SJSA1 (cell line): ENCODE results near the gene NPAS3. TPM values are rescaled to one million over a fixed set of nuclear protein-coding genes. Genes with fewer than 3 reads are reported as not detected.
A peak's percentile ranks its signal among the peaks of the same experiment; 100 is the strongest.

Experiments used
- DNase-seq, 2 experiments: peaks; one replicate each; pipeline ENCODE4 v3.0.0-alpha.2; 2015 to 2020; ENCODE audit warnings: low spot score in 2 of 2, low read depth in 1 of 2
- H3K27ac ChIP-seq: fragments of 250-450 bp; sonication (Bioruptor Pico); 2 replicates; pipeline ENCODE4 v1.5.1; 2020; ENCODE audit warnings: mild to moderate bottlenecking, moderate library complexity
- H3K27me3 ChIP-seq: fragments of 250-450 bp; sonication (Bioruptor Pico); replicated peaks from 2 replicates; pipeline ENCODE4 v1.5.1; 2020; ENCODE audit warnings: mild to moderate bottlenecking, moderate library complexity
- H3K36me3 ChIP-seq: fragments of 250-450 bp; sonication (Bioruptor Pico); 2 replicates; pipeline ENCODE4 v1.5.1; 2020; ENCODE audit warnings: mild to moderate bottlenecking
- H3K4me1 ChIP-seq: fragments of 250-450 bp; sonication (Bioruptor Pico); replicated peaks from 2 replicates; pipeline ENCODE4 v1.6.1; 2021; ENCODE audit warnings: mild to moderate bottlenecking
- H3K4me3 ChIP-seq: fragments of 250-450 bp; sonication (Bioruptor Pico); 2 replicates; pipeline ENCODE4 v1.5.1; 2020; ENCODE audit warnings: mild to moderate bottlenecking
- H3K9me3 ChIP-seq: fragments of 250-450 bp; sonication (Bioruptor Pico); replicated peaks from 2 replicates; pipeline ENCODE4 v1.5.1; 2020; ENCODE audit warnings: mild to moderate bottlenecking
- total RNA-seq: library from RNA; depleted of rRNA; stranded (reverse); fragments of >200 nt; shearing (Covaris generic); gene quantifications from 2 replicates; pipeline ENCODE4 v1.2.3, GENCODE V29; 2014

NPAS3 gene
- total RNA-seq, 1 experiment from 2014 or later: 0.26 TPM

DNA sequence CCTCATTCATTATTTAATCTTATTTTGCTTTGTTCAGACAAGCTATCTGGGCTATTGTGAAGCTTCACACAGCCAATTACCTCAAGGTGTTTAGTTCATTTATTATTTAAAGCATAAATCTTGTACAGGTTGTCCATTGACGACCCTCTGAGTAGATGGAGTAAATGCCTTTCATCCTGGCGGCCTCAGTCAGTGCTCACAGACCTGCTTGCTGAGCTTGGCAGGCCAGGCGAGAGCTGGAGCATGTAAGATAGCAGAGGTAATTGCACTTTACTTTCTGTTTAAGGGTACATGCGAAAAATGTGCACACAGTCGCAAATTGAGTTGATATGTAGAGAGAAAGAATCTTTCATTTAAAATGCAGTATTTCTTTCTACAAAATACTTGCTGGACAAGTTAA, 224.4 kb downstream of the NPAS3 start:
- no peaks in the 10 kb centered on the region for H3K36me3 ChIP-seq
- no peaks in the 10 kb centered on the region for H3K27me3 ChIP-seq
- peaks cover 9% of the 10 kb centered on the region; the same call in 1 of the 2 replicates for H3K4me1 ChIP-seq
- DNase-seq: no peak
- no peak overlapping the region for H3K27ac ChIP-seq
- no peaks in the 10 kb centered on the region for H3K9me3 ChIP-seq
- H3K4me3 ChIP-seq: no peak overlapping the region

DNA sequence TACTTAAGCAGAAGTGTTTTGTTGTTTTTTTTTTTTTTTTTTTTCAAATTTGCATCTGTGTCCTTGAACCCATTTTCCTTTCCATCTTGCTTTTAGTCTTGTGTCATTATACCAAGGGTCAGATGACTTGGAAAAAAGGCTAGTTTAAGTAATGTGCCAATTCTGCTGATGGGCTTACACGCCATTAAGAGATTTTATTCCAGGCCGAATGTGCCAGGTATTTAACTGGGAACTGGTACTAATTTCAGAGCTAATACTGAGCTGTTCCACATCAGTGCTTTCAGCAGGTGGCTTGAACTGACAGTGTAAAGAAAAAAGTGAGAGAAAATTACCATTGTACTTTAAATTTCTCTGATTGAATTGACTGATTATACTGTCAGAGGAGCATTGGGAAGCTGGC, 224.9 kb downstream of the NPAS3 start:
- H3K27me3 ChIP-seq: no peaks in the 10 kb centered on the region
- no peaks in the 10 kb centered on the region for H3K36me3 ChIP-seq
- no peak overlapping the region for H3K4me3 ChIP-seq
- H3K27ac ChIP-seq: no peak overlapping the region
- H3K9me3 ChIP-seq: no peaks in the 10 kb centered on the region
- H3K4me1 ChIP-seq: peaks cover 9% of the 10 kb centered on the region; the same call in 1 of the 2 replicates
- DNase-seq: no peak

DNA sequence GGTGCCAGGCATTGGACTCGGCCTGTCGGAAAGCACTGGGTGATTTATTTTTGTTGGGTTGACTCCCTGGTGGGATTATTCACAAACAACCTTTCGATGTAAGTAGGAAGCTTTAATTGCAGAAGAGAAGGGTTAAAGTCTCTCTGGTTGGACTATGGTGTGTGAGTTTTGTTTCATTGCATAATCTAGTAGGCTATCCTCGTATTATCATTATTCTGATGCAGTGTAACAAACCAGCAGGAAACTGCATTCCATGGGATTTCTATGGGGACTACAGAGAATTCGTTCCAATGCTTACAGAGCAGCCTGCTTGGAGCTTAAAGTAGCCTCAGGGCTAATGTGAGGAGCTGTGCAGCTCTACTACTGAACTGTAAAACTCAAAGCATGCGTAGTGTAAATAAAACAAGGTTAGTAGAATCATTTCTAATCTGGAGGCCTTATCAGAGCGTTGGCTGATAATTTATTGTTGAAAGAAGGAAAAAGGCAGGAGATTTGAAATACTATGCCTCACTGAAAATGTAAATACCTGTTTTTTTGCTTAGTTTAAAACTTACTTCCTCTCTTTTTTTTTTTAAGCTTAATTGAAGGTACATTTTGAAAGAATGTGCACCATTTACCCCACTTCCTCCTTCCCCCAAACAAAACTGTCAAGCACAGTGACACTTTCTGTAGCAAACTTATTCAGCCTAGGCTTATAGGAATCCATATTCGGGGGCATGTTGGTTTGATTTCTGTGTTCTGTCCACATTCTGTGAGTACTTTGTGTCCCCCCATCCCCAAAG, 226.7 kb downstream of the NPAS3 start:
- no peaks in the 10 kb centered on the region for H3K27me3 ChIP-seq
- peak in 1 of 2 experiments; percentile 15 for DNase-seq

DNA sequence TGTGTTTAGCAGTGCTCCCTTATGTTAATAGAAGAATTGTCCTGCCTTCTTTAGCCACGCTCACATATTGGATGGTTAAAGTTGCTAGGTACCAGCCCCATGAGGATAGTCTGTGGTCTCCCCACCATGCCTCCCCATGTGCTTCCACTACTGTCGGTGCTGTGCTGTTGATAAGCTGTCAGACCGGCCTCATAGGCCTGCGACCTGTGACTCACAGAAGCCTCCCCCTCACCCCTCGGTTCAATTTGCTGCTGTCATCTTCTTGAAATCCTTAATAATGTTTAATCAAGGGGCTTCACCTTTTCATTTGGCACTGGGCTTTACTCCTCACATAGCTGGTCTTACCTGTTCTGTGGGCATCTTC, 227.2 kb downstream of the NPAS3 start:
- Histone ChIP-seq H3K27ac (no peak overlapping the region), H3K9me3 (no peaks in the 10 kb centered on the region), H3K36me3 (no peaks in the 10 kb centered on the region), H3K4me1 (peaks cover 9% of the 10 kb centered on the region; the same call in 1 of the 2 replicates), H3K4me3 (no peak overlapping the region), H3K27me3 (no peaks in the 10 kb centered on the region)
- no peak for DNase-seq

More for the DNA sequence above, 226.7 kb downstream of the NPAS3 start:
- Histone ChIP-seq H3K36me3 (no peaks in the 10 kb centered on the region), H3K27ac (no peak overlapping the region), H3K4me3 (no peak overlapping the region), H3K4me1 (peaks cover 9% of the 10 kb centered on the region; the same call in 1 of the 2 replicates), H3K9me3 (no peaks in the 10 kb centered on the region)

DNA sequence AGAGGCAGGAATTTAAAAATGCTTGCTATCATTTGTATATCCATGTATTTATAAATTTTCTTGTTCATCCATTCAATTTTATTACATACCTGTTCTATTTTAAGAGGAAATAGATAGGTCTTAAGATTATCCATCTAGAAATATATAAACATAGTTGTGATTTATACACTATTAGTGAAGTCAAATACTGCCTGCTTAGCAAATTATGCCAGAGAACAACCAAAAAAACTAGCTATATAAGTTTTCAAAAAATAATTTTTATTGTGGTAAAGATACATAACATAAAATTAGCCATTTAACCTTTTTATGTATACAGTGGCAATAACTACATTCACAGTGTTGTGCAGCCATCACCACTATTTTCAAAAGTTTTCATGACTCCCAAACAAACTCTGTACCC, 237.3 kb downstream of the NPAS3 start:
- Histone ChIP-seq H3K4me3 (no peak overlapping the region), H3K4me1 (no peaks in the 10 kb centered on the region), H3K27ac (no peak overlapping the region), H3K9me3 (no peaks in the 10 kb centered on the region), H3K27me3 (no peaks in the 10 kb centered on the region), H3K36me3 (no peaks in the 10 kb centered on the region)
- DNase-seq: no peak

DNA sequence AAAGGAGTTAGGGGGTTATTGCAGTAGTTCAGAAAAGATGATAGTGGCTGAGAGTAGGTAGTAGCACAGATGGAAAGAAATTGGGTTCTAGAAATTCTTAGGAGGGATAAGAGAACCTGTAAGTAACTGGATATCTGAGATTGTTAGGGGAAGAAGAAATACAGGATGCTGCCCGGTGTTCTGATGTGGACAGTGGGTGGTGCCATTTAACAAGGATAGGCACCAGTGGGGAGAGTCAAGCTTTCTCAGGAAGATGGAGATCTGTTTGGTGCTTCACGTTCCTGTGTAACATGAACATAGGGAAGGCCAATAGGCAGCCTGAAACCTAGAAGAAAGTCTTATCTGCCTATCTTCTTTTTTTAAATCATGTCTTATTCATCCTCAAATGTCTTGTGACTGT, 245.9 kb downstream of the NPAS3 start:
- no peak for DNase-seq
- Histone ChIP-seq H3K4me1 (no peaks in the 10 kb centered on the region), H3K9me3 (no peaks in the 10 kb centered on the region), H3K27me3 (no peaks in the 10 kb centered on the region), H3K36me3 (no peaks in the 10 kb centered on the region), H3K27ac (no peak overlapping the region), H3K4me3 (no peak overlapping the region)

- DNase-seq: no peak
- no peak overlapping the region for H3K4me3 ChIP-seq
- no peaks in the 10 kb centered on the region for H3K27me3 ChIP-seq
- no peak overlapping the region for H3K27ac ChIP-seq
- H3K9me3 ChIP-seq: no peaks in the 10 kb centered on the region
- no peaks in the 10 kb centered on the region for H3K36me3 ChIP-seq
- no peaks in the 10 kb centered on the region for H3K4me1 ChIP-seq
These were observed 248.0 kb downstream of the NPAS3 start for GRCh38 chr14:33186656-33187055.

DNA sequence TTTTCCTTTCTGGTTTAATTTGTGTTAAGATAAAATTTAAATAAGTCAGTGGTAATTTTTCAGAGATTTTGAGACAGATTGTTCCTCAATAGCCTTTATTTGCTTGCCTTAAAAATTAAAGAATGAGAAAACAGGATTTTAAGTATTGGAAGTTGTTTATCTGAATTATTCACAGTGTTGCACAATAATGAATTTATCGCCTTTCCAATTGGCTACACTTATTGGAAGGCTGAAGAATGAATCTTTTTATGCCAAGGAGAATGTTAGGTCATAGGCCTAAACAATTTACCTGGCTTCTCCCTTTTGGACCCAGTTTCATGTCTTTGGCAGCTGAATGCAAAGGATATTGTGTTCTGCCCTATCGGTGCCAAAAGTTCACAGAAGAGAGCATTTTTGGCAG, 250.2 kb downstream of the NPAS3 start:
- Histone ChIP-seq H3K4me3 (no peak overlapping the region), H3K4me1 (no peaks in the 10 kb centered on the region), H3K9me3 (no peaks in the 10 kb centered on the region), H3K27ac (no peak overlapping the region), H3K36me3 (no peaks in the 10 kb centered on the region), H3K27me3 (no peaks in the 10 kb centered on the region)
- no peak for DNase-seq

DNA sequence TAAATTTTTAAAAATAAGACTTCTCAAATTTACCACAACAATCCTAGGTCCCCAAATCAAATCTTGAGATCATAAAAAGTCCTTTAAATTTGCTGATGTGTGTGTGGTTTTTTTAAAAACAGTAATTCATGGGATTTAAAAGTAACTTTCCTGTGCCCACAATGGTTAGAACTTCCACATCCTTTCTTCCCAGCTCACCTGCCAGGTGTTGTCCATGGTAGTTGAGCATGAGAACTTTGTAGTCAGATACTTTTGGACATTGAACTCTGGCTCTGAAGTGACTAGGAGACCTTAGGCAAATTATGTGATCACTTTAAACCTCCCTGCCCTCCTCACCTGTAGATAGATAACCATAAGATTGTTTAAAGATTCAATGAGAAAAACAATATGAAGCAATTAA, 253.2 kb downstream of the NPAS3 start:
- H3K4me3 ChIP-seq: no peak overlapping the region
- no peaks in the 10 kb centered on the region for H3K36me3 ChIP-seq
- no peak for DNase-seq
- no peaks in the 10 kb centered on the region for H3K4me1 ChIP-seq
- H3K27me3 ChIP-seq: no peaks in the 10 kb centered on the region
- no peaks in the 10 kb centered on the region for H3K9me3 ChIP-seq
- no peak overlapping the region for H3K27ac ChIP-seq

- no peaks in the 10 kb centered on the region for H3K36me3 ChIP-seq
- H3K27ac ChIP-seq: no peak overlapping the region
- no peaks in the 10 kb centered on the region for H3K9me3 ChIP-seq
- H3K4me1 ChIP-seq: no peaks in the 10 kb centered on the region
- no peak for DNase-seq
- no peaks in the 10 kb centered on the region for H3K27me3 ChIP-seq
- no peak overlapping the region for H3K4me3 ChIP-seq
These were observed 255.9 kb downstream of the NPAS3 start for GRCh38 chr14:33194551-33194950.

- Histone ChIP-seq H3K4me1 (no peaks in the 10 kb centered on the region), H3K27me3 (no peaks in the 10 kb centered on the region), H3K27ac (no peak overlapping the region), H3K9me3 (no peaks in the 10 kb centered on the region), H3K4me3 (no peak overlapping the region), H3K36me3 (no peaks in the 10 kb centered on the region)
- DNase-seq: no peak
These were observed 260.0 kb downstream of the NPAS3 start for GRCh38 chr14:33198684-33199083.

DNA sequence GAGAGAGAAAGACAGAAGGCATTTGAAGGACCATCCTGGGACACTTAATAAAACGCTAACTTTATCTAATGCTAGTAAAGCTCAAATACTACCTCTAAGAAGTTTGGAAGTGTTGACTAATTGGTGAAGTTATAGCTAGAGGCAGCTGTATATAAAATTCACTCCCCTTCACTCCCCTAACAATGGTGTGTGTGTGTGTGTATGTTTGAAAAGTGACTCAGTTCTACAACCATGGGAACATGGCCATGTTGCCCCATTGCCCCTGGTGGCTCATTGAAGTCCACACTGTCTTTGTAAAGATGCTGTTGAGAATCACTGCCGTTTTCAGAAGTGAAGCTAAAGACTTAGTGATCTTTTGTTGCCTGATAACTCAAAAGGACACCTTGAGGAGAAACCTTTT, 262.4 kb downstream of the NPAS3 start:
- DNase-seq: no peak
- Histone ChIP-seq H3K4me3 (no peak overlapping the region), H3K27ac (no peak overlapping the region), H3K4me1 (no peaks in the 10 kb centered on the region), H3K9me3 (no peaks in the 10 kb centered on the region), H3K36me3 (no peaks in the 10 kb centered on the region), H3K27me3 (no peaks in the 10 kb centered on the region)

DNA sequence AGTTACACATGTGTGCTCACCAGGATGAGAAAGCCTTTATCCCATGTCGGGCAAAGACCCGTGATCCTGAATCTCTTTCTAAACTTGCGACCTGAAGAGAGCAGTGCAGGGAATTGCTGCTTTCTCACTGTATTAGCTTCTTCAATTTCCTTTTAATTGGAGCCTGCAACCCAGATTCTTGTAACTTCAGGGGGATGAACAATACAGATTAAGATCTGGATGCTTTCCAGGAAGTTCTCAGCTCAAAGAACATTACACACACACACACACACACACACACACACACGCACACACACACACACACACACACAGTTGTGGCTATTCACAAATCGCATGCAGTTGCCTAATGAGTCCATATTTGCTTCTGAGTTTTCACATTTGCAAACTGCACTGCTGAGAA, 268.3 kb downstream of the NPAS3 start:
- Histone ChIP-seq H3K9me3 (no peaks in the 10 kb centered on the region), H3K4me3 (no peak overlapping the region), H3K27me3 (no peaks in the 10 kb centered on the region), H3K27ac (no peak overlapping the region), H3K4me1 (no peaks in the 10 kb centered on the region), H3K36me3 (no peaks in the 10 kb centered on the region)
- DNase-seq: no peak

DNA sequence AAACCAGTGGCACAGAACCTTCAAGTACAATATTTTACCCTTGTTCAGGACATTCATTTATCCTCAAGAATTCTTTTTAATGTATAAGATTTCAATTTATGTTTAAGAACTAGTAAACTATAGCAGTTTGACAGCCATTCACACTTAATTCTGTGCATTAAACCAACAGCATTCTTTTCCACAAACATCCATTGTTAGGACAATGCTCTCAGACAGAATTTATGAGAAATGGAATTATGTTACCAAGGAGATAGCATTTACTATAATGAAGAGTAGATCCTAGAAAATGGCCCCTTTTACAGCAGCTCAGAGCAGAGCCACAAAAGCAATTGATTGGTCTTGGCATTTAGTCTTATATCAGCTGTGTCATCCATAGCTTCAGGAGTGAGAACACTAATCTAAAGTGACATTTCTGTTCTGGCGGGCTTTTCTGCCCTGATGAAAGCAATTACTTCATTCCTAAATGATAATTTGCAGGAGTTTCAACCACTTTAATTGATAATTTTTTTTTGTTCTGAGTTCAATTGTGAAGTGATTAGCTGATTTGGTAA, 268.9 kb downstream of the NPAS3 start:
- no peak overlapping the region for H3K27ac ChIP-seq
- no peaks in the 10 kb centered on the region for H3K36me3 ChIP-seq
- H3K9me3 ChIP-seq: no peaks in the 10 kb centered on the region
- no peak overlapping the region for H3K4me3 ChIP-seq
- no peak for DNase-seq
- H3K27me3 ChIP-seq: no peaks in the 10 kb centered on the region
- no peaks in the 10 kb centered on the region for H3K4me1 ChIP-seq

- Histone ChIP-seq H3K27ac (no peak overlapping the region), H3K9me3 (no peaks in the 10 kb centered on the region), H3K4me3 (no peak overlapping the region), H3K36me3 (no peaks in the 10 kb centered on the region), H3K4me1 (no peaks in the 10 kb centered on the region), H3K27me3 (no peaks in the 10 kb centered on the region)
- no peak for DNase-seq
These were observed 271.6 kb downstream of the NPAS3 start for GRCh38 chr14:33210311-33210710.
